DND-41 (cell line): ENCODE measurements around the gene ZNF266.

Experiments used
- CTCF ChIP-seq: IDR thresholded peaks from 2 replicates; pipeline ENCODE4 v1.5.1; 2012; ENCODE audit warnings: borderline replicate concordance, low read length, moderate library complexity, mild to moderate bottlenecking; ENCODE audit not compliant: poor library complexity, severe bottlenecking; ENCODE audit errors: extremely low read depth
- EZH2 ChIP-seq: IDR thresholded peaks from 3 replicates; pipeline ENCODE4 v1.6.1; 2012; ENCODE audit warnings: borderline replicate concordance, low read depth, mild to moderate bottlenecking, moderate library complexity, low read length, inconsistent platforms; ENCODE audit not compliant: severe bottlenecking

- TF ChIP-seq CTCF = peak; percentile 76
- TF ChIP-seq EZH2 = no peak
These were observed at the start of gene ZNF266 for GRCh38 chr19:9435279-9436268.
